Activated T-cell treated with anti-CD3 and anti-CD28 coated beads, Interleukin-2, amount 50 U/mL, for 48 hours (primary cell): ENCODE data around the gene GRK5.

Experiments used
- DNase-seq, 2 experiments: peaks; one replicate each; pipeline ENCODE4 v3.0.0-alpha.2; 2020

GRK5 gene

DNA sequence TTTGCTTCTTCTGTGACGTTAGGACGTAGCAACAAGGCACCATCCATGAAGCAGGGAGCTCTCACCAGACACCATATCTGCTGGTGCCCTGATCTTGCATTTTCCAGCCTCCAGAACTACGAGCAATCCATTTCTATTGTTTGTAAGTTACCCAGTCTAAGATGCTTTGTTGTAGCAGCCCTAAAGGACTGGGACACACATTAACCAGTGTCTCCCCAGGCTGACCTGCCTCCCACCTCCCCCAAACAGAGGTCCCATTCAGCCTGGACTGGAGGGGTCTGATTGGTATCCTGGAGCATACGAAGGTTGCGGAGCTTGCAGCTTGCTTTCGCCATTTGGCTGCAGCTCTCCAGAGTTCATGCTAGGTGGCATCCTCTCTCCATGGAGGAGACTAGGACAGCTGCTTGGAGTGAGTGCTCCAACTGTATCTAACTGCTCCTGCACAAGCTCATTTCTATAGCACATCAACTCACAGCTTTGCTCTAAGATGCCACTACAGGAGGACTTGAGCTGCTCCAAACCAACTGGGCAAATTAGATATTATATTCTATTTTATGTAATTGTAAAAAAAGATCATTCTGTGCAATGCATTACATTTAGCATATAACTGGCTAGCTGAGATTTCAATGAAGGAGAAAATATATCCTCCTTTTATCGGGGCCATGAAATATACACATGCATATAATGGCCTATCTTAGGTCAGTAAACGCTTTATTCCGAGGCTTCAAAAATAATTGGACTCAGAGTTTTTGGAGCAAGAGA, 8.0 kb upstream of the GRK5 start:
- peak in 1 of 2 experiments; percentile 56 for DNase-seq

DNA sequence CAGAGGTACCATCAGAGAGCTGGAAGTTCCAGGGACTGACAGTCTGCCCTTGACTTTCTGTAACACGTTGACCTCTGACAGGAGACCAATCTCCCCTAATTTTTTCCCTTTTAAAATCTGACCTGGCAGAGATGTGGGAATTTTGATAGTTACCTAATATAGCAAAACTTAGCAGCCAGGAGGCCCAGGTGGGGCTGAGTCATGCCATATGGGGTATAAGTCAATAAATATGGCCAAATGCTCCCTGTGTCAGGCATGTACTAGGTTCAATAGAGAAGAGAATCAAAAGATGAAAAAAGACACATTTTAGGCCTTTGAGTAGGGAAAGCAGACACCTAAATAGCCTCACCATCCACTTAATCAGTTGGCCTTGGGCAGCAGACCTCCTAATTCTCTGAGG, 6.1 kb upstream of the GRK5 start:
- DNase-seq: no peak

DNA sequence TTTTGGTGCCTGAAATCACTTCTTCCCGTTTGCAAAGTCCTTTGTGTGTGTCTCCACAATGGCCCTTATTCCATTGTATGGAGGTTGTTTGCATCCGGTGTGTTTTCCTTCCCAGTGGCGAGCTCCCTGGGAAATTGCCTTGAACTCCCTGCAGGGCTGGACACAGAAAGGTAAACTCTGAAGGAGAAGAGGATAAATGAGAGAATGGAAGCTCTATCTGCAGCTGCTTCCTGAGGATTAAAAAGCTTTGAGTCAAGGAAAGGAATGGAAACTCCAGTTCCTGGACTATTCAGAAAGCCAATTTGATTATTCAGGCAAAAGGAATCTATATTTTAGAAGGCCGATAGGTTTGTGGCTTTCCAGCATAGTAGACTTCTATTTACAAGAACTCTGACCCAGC, 4.4 kb upstream of the GRK5 start:
- DNase-seq: no peak

- DNase-seq: peak; percentile 70
Observed at GRCh38 chr10:119205894-119206602, 1.3 kb upstream of the GRK5 start.

- DNase-seq: peak; percentile 84 to 86
Observed at GRCh38 chr10:119206603-119207365, 587 bp upstream of the GRK5 start.

DNA sequence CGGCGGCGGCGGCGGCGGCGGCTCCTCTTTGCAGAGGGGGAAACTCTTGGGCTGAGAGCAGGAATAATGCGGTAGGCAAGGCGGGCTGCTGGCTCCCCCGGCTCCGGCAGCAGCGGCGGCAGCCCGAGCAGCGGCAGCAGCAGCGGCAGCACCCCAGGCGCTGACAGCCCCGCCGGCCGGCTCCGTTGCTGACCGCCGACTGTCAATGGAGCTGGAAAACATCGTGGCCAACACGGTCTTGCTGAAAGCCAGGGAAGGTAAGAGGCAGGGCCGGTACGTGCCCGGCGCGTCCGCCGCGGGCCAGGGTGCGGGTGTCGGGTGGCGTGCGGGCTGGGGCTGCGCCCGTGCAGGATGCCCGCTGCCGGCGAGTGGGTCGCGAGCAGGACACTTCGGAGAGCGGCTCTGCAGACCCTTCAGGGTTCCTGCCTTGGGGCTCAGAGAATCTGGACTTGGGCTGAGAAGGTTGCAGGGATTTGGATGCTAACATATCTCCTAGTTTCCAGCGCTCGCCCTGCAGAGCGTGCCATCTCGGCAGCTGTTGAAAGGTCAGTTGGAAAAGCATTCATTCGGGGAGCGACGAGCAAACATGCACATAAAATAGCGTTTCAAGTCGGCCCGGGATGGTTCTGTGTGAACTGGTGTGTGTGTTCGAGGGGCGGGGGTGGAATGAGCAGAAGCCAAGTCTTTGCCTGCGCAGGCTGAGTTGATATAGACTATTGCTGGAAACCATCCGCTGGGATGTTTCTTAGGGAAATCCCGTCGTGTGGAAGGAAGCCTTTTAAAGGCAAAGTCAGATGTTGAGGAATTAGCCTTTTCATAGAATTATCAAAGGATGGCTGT, 562 bp downstream of the GRK5 start:
- DNase-seq: peak; percentile 63 to 71

GRCh38 chr10:119208553-119208940, 1.2 kb downstream of the GRK5 start:
- DNase-seq: no peak

DNA sequence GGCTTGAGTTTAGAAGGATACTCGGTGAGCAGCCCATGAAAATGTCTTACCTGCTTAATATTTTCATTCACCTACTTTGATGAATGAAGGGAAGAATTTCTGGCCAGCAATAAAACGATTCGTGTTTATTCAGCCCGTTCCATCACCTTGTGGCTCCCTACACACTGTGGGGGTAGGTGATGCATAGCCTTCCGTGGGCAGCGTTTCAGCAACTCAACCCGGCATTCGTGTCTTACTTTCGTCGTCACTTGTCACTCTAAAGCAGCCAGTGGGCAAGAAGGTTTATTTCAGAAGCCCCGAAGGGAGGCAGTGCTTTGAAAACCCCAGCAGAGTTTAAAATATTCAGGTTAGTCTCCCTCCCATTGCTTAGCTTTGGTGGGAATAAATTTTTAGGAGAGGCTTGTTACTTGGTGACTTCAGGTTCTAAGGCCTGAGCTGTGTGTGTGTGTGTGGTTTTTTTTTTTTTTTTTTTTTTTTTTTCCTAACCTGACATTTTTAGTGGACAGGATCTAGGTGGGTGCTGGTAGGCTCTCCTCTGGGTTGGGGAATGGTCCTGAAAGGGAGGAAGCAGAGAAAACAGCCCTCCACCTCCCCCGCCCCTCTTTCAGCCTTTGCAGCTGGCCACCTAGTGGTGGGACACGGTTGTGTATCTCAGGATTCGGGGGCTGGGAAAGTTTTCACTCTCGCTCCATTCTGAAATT, 1.8 kb downstream of the GRK5 start:
- peak; percentile 72 to 74 for DNase-seq

DNA sequence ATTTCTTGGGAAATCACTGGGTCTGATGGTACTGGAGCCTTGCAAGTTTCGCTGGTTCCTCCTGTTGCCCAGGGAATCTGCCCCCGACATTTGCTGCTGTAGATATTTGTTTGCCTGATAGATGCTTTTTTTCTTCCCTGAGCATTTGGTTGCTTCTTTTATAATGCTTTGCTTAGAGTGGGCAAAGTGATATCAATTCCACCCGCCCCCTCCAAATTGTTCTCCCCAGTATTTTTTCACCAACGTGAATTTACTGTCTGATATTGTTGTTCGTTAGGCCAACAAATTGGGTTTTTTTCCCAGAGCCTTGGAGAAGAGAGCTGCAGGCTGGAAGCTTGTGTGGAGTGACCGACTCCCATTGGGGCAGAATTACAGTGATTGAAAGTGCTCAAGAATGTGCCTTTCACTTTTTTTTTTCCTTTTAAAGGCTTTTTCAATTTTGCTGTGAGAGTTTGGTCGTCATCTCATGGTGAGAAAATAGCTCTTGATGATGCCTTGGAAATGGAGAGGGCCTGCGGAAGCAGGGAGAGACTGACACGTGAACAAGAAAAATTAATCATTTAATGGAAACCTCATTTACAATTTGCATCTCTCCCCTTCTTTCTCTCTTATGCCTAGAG, 2.5 kb downstream of the GRK5 start:
- no peak for DNase-seq

- DNase-seq: no peak
Observed at GRCh38 chr10:119210633-119211032, 3.3 kb downstream of the GRK5 start.

DNA sequence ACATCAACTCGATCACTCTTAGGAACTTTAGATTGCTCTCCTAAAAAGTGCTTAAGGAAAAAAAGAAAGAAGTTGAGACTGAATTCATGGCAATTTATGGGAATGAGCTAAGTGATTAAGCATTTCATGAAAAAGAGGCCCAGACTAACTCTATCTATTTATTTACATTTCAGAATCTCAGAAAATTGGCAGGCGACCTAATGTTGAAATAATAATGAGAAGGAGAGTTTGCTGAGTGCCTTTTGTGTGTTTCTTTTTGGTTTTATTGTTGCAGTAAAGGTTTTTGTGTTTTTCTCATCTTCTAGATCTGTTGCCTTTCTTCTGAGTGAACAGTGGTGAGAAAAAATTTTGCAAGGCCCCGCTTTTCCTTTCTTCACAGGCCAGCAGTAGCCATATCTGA, 3.8 kb downstream of the GRK5 start:
- DNase-seq: no peak

- DNase-seq: peak in 1 of 2 experiments; percentile 32
Observed at GRCh38 chr10:119211625-119212441, 4.5 kb downstream of the GRK5 start.

GRCh38 chr10:119215371-119215770, 8.0 kb downstream of the GRK5 start:
- no peak for DNase-seq

- no peak for DNase-seq
Observed at GRCh38 chr10:119216127-119216526, 8.8 kb downstream of the GRK5 start.

DNA sequence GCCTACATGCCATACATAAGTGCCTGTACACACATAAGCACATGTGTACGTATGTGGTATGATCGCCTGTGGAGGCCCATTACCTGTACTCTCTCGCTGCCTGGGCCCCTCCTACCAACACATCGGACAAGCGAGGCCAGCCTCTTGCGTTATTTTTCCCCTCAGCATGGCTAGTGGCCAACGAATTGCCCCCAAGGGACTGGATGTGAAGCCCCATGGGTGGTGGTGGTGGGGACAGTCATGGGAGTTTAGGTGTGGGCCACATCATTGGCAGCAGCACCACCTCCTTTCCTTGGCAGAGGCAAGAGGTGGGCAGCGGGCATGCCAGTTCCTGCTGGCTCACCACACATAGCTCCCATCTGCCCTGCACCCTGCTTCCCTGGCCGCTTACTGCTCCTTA, 10.0 kb downstream of the GRK5 start:
- no peak for DNase-seq

DNA sequence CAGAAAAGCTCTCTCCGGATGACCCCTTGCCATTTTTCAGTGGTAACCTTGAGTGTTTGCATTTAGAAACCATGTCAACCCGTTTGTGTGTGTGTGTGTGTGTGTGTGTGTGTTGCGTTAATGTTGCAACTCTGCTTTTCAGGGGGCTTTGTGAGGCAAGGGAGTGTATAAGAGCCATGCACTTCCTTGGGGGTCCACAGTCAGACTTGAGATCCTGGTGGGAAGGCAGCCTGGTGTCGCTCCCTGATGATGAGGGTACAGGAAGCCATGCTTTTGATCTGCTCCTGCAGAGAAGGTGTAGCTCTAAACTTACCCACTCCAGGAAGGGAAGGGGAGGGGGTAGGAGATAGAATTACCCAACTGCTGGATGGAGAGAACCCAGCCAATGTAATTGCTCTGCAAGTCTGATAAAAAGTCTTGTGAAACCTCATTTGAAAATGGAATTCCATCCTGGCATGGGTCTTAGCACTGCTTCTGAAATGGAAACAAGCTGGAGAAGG, 10.7 kb downstream of the GRK5 start:
- DNase-seq: no peak

GRCh38 chr10:119219871-119220270, 12.5 kb downstream of the GRK5 start:
- DNase-seq: no peak

GRCh38 chr10:119221201-119221600, 13.8 kb downstream of the GRK5 start:
- DNase-seq: no peak

GRCh38 chr10:119221666-119222065, 14.3 kb downstream of the GRK5 start:
- DNase-seq: no peak

DNA sequence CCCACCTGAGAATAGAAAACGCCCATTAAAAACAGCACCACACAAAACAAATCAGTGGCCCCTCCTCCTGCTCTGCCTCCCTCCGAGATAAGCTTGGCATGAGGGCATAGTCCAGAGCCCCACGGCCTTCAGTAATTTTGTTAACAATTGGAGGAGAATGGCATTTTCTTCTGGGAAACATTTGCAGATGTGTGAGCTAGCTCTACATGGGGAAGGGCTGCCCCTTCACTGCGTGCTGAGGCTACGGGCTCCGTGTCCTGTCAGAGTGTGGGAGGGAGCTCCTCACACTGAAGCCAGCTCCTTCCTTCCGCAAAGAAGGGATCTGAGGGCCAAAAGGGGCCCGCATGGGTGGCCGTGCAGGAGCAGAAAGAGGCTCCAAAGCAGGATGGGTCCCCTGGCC, 15.2 kb downstream of the GRK5 start:
- no peak for DNase-seq

GRCh38 chr10:119222966-119223386, 15.6 kb downstream of the GRK5 start:
- no peak for DNase-seq
